ENCODE data around the gene PIGQ.

PIGQ gene

DNA sequence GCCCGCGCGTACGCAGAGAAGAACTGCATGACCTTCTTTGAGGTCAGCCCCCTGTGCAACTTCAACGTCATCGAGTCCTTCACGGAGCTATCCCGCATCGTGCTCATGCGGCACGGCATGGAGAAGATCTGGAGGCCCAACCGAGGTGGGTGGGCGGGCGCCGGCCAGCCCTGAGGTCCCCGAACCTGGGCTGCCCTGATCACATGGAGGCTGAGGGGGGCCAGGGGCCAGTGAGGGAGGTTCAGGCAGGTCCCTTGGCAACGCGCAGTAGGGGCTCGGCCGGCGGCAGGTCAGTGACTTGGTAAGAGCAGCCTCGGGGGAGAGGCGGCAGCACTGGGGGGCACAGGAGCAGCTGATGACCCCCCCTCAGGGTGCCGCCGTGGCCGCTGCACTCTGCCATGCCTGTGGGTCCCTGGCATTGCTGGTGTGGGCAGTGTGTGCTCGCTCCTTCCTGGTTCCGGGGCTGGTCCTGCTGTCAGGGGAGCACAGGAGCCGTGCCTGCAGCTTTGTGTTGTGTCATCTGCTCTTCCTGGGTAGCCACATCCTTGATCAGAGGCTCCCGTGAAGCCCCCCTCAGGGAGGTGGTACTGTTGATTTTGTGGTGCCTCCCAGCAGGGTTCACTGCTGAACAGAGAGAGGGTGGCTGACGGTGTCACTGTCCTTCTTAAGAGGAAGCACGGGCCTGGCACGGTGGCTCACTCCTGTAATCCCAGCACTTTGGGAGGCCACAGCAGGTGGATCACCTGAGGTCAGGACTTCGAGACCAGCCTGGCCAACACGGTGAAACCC lies 56.4 kb downstream of the PIGQ start:
- H3K27ac ChIP-seq: peak overlapping the region; percentile 97
- no peak for DNase-seq (ENCODE audit: low spot score)
- POLR2A ChIA-PET (ENCODE audit: low non-redundant PET): interaction anchor here (1.0 kb wide), 1 partner anchor 10 kb away, joined by 3 read pairs; the partner anchor contains the start of gene METTL26
- CTCF ChIA-PET: interaction anchor here (1.4 kb wide), 1 partner anchor 22 kb away, joined by 5 read pairs; no protein-coding TSS in a partner anchor
- TF ChIP-seq, protein P1, sequence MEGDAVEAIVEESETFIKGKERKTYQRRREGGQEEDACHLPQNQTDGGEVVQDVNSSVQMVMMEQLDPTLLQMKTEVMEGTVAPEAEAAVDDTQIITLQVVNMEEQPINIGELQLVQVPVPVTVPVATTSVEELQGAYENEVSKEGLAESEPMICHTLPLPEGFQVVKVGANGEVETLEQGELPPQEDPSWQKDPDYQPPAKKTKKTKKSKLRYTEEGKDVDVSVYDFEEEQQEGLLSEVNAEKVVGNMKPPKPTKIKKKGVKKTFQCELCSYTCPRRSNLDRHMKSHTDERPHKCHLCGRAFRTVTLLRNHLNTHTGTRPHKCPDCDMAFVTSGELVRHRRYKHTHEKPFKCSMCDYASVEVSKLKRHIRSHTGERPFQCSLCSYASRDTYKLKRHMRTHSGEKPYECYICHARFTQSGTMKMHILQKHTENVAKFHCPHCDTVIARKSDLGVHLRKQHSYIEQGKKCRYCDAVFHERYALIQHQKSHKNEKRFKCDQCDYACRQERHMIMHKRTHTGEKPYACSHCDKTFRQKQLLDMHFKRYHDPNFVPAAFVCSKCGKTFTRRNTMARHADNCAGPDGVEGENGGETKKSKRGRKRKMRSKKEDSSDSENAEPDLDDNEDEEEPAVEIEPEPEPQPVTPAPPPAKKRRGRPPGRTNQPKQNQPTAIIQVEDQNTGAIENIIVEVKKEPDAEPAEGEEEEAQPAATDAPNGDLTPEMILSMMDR (conservative IDR thresholded peaks at IDR 0.05; ENCODE audit: low read depth): no peak

DNA sequence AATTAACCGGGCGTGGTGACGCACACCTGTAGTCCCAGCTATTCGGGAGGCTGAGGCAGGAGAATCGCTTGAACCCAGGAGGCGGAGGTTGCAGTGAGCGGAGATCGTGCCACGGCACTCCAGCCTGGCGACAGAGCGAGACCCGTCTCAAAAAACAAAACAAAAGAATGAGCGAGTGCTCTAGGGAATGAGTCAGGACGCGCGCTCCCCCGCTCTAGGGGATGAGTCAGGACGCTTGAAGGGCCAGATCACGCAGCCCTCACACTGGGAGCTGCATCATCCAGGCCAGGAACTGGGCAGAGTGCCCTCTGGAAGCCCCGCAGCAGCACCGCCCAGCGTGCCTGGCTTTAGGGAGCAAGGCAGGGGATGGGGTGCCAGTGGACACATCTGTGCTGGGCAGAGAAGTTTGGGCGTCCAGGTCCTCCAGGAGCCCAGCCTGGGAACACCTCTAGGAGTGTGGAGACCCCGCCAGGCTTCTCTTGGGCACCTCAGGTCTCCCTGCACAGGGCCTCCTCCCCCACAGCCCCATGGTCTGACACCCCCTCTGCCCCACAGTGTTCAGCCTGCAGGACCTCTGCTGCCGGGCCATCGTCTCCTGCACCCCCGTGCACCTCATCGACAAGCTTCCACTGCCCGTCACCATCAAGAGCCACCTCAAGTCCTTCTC lies 57.2 kb downstream of the PIGQ start:
- DNase-seq (ENCODE audit: low spot score): peak; percentile 91
- H3K27ac ChIP-seq: peak overlapping the region; percentile 97
- CTCF ChIA-PET: interaction anchor here (1.4 to 1.7 kb wide), 2 partner anchors 21 to 35 kb away, joined by 5 to 6 read pairs; no protein-coding TSS in a partner anchor
- TF ChIP-seq, protein P1 (conservative IDR thresholded peaks at IDR 0.05; ENCODE audit: low read depth): no peak
- POLR2A ChIA-PET (ENCODE audit: low non-redundant PET): interaction anchor here (1.0 kb wide), 1 partner anchor 10 kb away, joined by 3 read pairs; the partner anchor contains the start of gene METTL26

DNA sequence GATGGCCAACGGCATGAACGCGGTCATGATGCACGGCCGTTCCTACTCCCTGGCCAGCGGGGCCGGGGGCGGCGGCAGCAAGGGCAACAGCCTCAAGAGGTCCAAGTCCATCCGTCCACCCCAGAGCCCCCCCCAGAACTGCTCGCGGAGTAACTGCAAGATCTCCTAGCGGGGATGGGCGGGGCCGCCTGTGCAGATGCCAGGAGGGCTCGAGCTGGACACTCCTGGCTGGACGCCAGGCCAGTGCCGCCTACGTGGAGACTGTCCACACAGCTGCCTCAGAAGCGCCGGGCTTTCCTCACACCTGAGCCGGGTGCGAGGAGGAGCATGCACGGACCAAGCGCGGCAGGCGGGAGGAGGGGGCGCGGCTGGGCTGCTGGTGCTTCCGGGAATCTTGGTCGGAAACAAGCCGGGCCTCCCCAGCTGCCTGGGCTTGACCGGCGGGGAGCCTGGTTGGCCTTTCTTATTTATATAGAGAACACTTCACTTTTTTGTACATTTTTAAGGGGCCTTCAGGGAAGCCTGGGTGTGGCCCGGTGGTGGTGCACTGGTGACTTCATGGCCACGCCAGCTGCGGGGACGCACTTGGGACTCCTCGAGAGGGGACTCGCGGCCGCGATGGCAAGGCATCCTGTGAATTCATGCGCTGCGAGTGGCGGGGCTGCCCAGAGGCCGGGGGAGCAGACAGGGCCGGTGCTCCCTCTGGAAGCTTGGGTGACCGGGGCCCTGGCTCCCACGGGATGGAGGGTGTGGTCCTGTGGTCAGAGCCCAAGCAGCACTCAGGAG lies 57.9 kb downstream of the PIGQ start:
- POLR2A ChIA-PET (ENCODE audit: low non-redundant PET): interaction anchor here (1.0 kb wide), 1 partner anchor 9 kb away, joined by 3 read pairs; the partner anchor contains the start of gene METTL26
- TF ChIP-seq, protein P1 (conservative IDR thresholded peaks at IDR 0.05; ENCODE audit: low read depth): no peak
- DNase-seq (ENCODE audit: low spot score): no peak
- peak overlapping the region; percentile 97 for H3K27ac ChIP-seq
- CTCF ChIA-PET: interaction anchor here (1.4 to 1.7 kb wide), 2 partner anchors 20 to 36 kb away, joined by 5 to 6 read pairs; no protein-coding TSS in a partner anchor

DNA sequence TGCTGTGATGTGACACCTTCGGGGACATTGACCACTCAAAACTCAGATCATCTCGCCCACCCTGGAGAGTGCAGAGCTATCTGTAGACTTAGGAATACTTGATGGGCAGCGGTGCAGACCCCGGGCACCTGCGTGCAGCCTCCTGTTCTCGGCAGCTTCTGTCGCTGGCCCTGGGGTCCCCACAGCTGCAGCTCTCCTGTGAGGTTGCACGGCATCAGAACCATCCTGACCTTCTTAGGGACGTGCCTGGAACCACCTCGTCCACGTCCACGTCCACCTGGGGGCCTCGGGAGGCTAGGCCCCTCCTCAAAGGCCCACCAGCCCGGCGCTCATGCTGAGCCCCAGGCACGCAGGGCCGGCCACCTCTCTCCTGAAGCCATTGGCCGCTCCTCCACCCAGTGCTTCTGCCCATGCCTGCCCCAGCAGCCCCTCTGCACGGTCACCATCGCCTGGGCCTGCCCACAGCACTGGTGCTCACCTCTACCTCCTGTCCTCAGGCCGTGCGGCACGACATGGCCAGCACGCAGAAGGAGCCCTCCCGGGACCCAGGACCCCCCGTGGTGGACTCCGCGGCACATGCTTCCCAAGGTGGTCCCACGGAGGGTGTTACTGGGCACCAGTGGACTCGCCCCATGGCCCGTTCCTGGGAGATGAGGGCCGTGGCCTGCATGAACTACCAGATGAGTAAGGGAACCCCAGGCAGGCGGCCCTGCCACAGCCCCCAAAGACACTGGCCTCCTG lies 58.7 kb downstream of the PIGQ start:
- peak overlapping the region; percentile 97 for H3K27ac ChIP-seq
- ChIA-PET POLR2A (ENCODE audit: low non-redundant PET) (no interaction called here), CTCF (interaction anchor here (0.6 to 1.7 kb wide), 2 partner anchors 9 to 36 kb away, joined by 3 to 6 read pairs; no protein-coding TSS in a partner anchor)
- TF ChIP-seq, protein P1 (conservative IDR thresholded peaks at IDR 0.05; ENCODE audit: low read depth): no peak
- DNase-seq (ENCODE audit: low spot score): no peak

DNA sequence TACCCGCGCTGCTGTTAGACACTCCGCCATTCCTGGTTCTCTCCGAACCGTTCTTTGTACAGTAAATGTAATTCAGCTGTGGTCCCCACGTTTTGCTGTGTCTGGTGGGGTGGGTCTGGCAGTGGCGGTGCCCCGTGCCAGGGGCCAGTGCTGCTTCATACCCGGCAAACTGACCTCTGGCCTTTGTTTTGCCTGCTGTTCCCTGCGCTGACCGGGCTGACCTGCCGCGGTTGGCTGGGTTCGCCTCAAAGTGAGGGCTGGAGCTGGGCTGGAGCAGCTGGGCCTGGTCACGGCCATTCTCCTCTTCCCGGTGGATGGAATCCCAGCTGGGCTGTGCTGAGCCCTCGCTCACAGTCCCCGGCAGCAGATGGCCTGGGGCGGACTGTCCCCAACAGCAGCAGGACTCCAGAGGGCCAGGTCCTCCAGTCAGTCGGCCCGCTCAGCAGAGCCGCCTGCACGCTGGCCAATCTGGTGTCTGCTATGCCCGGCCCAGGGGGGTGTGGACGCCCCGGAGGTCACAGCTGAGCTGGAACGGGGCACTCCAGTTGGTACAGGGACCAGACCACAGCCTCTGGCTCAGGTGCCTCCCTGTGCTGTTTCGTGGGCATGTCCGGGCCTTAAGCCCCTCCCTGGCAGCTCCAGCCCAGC lies 59.5 kb downstream of the PIGQ start:
- CTCF ChIA-PET: interaction anchor here (0.6 kb wide), 1 partner anchor 10 kb away, joined by 3 read pairs; no protein-coding TSS in a partner anchor
- POLR2A ChIA-PET (ENCODE audit: low non-redundant PET): no interaction called here
- TF ChIP-seq, protein P1 (conservative IDR thresholded peaks at IDR 0.05; ENCODE audit: low read depth): no peak
- peak overlapping the region; percentile 97 for H3K27ac ChIP-seq
- DNase-seq (ENCODE audit: low spot score): no peak

Data from RWPE1 (cell line).